Raji (cell line): ENCODE results near the gene LTO1.

Source experiments
- POLR2A ChIP-seq: IDR thresholded peaks from 2 replicates; pipeline ENCODE4 v1.6.1; 2011; ENCODE audit warnings: low read depth, low read length, control low read depth; ENCODE audit not compliant: insufficient read depth

Gene LTO1

GRCh38 chr11:69657911-69658625 lies 17.1 kb downstream of the LTO1 start:
- no peak for TF ChIP-seq POLR2A

GRCh38 chr11:69657456-69657910 lies 17.7 kb downstream of the LTO1 start:
- no peak for TF ChIP-seq POLR2A

GRCh38 chr11:69656536-69657455 lies 18.4 kb downstream of the LTO1 start:
- no peak for TF ChIP-seq POLR2A

GRCh38 chr11:69655479-69656428 lies 19.4 kb downstream of the LTO1 start:
- no peak for TF ChIP-seq POLR2A

DNA sequence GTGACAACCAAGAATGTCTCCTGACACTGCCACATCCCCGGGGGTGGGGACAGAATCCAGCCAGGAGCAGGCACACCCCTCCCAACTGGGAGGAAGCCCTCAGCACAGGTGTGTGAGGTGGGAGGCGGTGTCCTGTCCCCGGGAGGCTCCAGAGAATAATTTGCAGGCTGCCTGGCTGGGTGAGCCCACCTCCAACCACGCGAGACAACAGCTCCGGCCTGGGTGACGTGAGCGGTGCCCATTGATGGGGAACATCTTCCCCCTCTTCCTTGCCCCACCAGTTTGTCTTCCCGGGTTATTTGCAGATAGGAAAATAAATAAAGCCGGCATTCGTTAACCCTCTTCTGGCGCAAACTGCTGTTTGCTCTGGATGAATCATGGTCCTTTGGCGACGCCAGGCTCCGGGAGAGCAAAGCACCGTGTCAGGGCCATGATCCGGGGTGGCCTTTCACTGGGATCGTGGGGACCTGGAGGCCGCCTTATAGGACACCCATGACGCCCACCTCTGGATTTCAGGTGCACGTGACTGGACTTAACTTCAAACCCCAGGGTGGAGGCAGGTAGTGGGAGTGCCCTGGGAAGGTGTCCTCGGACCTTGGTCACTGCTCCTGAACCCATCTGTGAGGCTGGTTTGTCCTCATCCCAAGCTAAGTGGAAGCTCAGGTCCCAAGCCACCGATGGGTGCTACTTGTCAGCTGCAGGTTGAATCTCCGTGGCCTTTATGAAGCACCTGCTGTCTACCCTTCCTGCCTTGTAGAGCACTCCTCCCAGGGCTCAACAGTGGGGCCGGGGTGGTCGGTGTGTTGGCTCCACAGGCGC lies 20.3 kb downstream of the LTO1 start:
- no peak for TF ChIP-seq POLR2A

DNA sequence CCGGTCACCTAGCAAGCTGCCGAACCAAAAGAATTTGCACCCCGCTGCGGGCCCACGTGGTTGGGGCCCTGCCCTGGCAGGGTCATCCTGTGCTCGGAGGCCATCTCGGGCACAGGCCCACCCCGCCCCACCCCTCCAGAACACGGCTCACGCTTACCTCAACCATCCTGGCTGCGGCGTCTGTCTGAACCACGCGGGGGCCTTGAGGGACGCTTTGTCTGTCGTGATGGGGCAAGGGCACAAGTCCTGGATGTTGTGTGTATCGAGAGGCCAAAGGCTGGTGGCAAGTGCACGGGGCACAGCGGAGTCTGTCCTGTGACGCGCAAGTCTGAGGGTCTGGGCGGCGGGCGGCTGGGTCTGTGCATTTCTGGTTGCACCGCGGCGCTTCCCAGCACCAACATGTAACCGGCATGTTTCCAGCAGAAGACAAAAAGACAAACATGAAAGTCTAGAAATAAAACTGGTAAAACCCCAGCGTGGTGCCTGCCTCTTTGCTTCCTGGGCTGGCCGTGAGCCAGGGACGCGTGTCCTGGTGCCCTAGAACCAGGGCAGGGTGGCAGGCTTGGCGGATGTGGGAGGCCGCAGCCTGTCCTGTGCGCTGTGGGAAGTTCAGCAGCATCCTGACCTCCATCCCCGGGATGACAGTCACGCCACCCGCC lies 21.0 kb downstream of the LTO1 start:
- TF ChIP-seq POLR2A = no peak

- no peak for TF ChIP-seq POLR2A
These were observed 21.7 kb downstream of the LTO1 start for GRCh38 chr11:69653406-69653960.

- TF ChIP-seq POLR2A = no peak
These were observed 22.2 kb downstream of the LTO1 start for GRCh38 chr11:69652999-69653398.

DNA sequence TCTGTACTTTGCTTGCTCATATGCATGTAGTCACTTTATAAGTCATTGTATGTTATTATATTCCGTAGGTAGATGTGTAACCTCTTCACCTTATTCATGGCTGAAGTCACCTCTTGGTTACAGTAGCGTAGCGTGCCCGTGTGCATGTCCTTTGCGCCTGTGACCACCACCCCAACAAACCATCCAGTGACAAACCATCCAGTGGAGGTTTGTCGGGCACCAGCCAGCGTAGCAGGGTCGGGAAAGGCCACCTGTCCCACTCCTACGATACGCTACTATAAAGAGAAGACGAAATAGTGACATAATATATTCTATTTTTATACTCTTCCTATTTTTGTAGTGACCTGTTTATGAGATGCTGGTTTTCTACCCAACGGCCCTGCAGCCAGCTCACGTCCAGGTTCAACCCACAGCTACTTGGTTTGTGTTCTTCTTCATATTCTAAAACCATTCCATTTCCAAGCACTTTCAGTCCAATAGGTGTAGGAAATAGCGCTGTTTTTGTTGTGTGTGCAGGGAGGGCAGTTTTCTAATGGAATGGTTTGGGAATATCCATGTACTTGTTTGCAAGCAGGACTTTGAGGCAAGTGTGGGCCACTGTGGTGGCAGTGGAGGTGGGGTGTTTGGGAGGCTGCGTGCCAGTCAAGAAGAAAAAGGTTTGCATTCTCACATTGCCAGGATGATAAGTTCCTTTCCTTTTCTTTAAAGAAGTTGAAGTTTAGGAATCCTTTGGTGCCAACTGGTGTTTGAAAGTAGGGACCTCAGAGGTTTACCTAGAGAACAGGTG lies 23.1 kb downstream of the LTO1 start:
- no peak for TF ChIP-seq POLR2A

DNA sequence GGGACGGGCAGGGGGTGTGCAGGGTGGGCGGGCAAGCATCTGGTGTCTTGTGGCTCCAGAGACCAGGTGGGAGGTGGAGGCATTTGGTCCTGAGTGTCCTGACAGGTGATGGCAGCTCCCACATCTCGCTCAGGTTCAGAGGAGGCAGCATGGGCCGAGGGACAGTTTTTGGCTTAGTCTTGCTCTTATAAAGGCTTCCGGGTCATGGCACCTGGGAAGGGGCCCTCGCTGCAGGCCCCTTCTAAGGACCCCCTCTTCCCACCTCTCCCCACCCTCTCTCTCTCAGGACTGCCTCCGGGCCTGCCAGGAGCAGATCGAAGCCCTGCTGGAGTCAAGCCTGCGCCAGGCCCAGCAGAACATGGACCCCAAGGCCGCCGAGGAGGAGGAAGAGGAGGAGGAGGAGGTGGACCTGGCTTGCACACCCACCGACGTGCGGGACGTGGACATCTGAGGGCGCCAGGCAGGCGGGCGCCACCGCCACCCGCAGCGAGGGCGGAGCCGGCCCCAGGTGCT lies 24.3 kb downstream of the LTO1 start:
- TF ChIP-seq POLR2A = no peak

DNA sequence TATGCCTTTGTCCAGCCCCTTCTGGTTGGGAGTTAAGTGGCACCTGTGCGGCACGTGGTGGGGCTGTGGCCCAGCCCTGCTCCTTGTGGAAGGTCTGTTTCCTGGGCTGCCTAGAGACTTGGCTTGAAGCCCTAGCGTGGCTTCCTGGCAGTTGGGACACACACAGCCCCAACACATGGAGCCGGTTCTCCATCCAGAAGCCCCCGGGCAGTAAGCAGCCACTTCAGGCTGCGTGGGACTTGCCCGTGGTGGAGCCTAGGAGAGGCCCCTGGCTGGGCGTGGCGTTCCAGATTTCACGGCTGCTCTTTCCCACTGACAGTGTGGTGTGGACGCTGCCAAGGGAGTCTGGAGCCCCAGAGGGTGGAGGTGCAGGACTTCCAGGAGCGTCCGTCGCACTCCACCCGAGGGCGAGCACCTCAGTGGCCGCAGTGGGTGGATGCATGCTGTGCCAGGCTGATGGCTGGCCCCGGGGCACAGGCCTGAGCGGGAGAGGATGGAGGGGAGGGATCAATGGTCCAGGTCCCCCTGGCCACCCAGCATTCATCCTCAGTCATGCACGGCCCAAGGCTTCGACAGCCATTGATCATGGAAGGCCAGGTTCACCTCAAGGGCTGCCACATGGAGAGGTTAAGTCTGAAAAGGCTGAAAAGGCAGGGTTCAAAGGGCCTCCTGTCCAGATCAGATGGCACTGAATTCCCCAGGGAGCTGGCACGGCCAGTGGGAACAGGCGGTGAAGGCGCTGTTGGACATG lies 24.9 kb downstream of the LTO1 start:
- no peak for TF ChIP-seq POLR2A

DNA sequence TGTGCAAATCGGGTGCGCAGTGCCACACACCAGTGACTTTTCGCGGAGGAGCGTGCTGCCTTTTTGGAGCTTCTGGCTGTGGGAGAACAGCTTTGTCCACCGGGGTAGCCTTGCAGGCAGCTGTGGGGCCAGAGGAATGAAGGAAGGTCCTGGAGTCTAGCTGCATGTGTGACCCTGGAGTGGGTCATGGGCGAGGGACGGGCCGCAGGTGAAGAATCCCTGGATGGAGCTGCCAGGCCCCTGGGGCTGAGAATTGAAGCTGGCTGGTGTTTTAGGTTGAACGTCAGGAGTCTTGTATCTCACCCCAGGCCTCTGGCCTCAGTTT lies 25.6 kb downstream of the LTO1 start:
- no peak for TF ChIP-seq POLR2A
